ENCODE data around the gene ACTR3C. TPM values are rescaled to one million over a fixed set of nuclear protein-coding genes. Genes with fewer than 3 reads are reported as not detected.
A peak's percentile ranks its signal among the peaks of the same experiment; 100 is the strongest.
"Not testable (repeated sequence)": the region's sequence is repeated elsewhere in the genome, so short reads cannot be mapped to it uniquely, and the experiment has no call there.

Gene ACTR3C
- polyA plus RNA-seq, 6 donors from 2014 or later: 1.3 to 7.6 (median 6.2) TPM; not detected in 1

- DNase-seq: no peak
- no peaks in the 10 kb centered on the region for H3K27me3 Mint-ChIP-seq
- H3K36me3 Mint-ChIP-seq: peaks cover 0 to 8% of the 10 kb centered on the region in 2 donors
- peaks cover 0 to 8% (median 0%) of the 10 kb centered on the region in 3 donors for H3K4me1 Mint-ChIP-seq
- no peak overlapping the region for H3K4me3 Mint-ChIP-seq
- peaks cover 0 to 4% (median 0%) of the 10 kb centered on the region in 7 donors for H3K9me3 Mint-ChIP-seq
- no peak for ATAC-seq (ENCODE audit: low read depth in 2 of 2)
- no peak overlapping the region for H3K27ac Mint-ChIP-seq
Observed at GRCh38 chr7:150311711-150312110, 11.6 kb downstream of the ACTR3C start.

- no peak for ATAC-seq (ENCODE audit: low read depth in 2 of 2)
- H3K36me3 Mint-ChIP-seq: peaks cover 0 to 8% of the 10 kb centered on the region in 2 donors
- H3K4me3 Mint-ChIP-seq: no peak overlapping the region
- H3K27ac Mint-ChIP-seq: no peak overlapping the region
- peaks cover 0 to 8% (median 0%) of the 10 kb centered on the region in 3 donors for H3K4me1 Mint-ChIP-seq
- peaks cover 0 to 4% (median 0%) of the 10 kb centered on the region in 7 donors for H3K9me3 Mint-ChIP-seq
- no peak for DNase-seq
- no peaks in the 10 kb centered on the region for H3K27me3 Mint-ChIP-seq
Observed at GRCh38 chr7:150311146-150311545, 12.2 kb downstream of the ACTR3C start.

GRCh38 chr7:150308575-150308974 is 14.8 kb downstream of the ACTR3C start:
- Mint-ChIP-seq H3K27me3 (no peaks in the 10 kb centered on the region), H3K9me3 (peaks cover 0 to 4% (median 0%) of the 10 kb centered on the region in 7 donors), H3K27ac (no peak overlapping the region), H3K36me3 (peaks cover 0 to 8% of the 10 kb centered on the region in 2 donors), H3K4me1 (peaks cover 0 to 14% (median 0%) of the 10 kb centered on the region in 3 donors), H3K4me3 (peak overlapping the region in 1 of 8 donors; percentile 38)
- no peak for DNase-seq
- no peak for ATAC-seq (ENCODE audit: low read depth in 2 of 2)

GRCh38 chr7:150307904-150308303 is 15.4 kb downstream of the ACTR3C start:
- peaks cover 0 to 8% of the 10 kb centered on the region in 2 donors for H3K36me3 Mint-ChIP-seq
- H3K9me3 Mint-ChIP-seq: peaks cover 0 to 4% (median 0%) of the 10 kb centered on the region in 7 donors
- peaks cover 0 to 11% (median 0%) of the 10 kb centered on the region in 3 donors for H3K4me1 Mint-ChIP-seq
- no peak overlapping the region for H3K27ac Mint-ChIP-seq
- no peaks in the 10 kb centered on the region for H3K27me3 Mint-ChIP-seq
- ATAC-seq (ENCODE audit: low read depth in 2 of 2): no peak
- H3K4me3 Mint-ChIP-seq: no peak overlapping the region
- DNase-seq: no peak

- DNase-seq (no peak), ATAC-seq (ENCODE audit: low read depth in 2 of 2) (no peak)
- peaks cover 0 to 4% (median 0%) of the 10 kb centered on the region in 7 donors for H3K9me3 Mint-ChIP-seq
- no peaks in the 10 kb centered on the region for H3K27me3 Mint-ChIP-seq
- no peak overlapping the region for H3K4me3 Mint-ChIP-seq
- no peak overlapping the region for H3K27ac Mint-ChIP-seq
- H3K36me3 Mint-ChIP-seq: peaks cover 0 to 8% of the 10 kb centered on the region in 2 donors
- peaks cover 0 to 10% (median 0%) of the 10 kb centered on the region in 3 donors for H3K4me1 Mint-ChIP-seq
Observed at GRCh38 chr7:150307129-150307528, 16.2 kb downstream of the ACTR3C start.

GRCh38 chr7:150306377-150306776 is 17.0 kb downstream of the ACTR3C start:
- ATAC-seq (ENCODE audit: low read depth in 2 of 2); H3K4me3 Mint-ChIP-seq; H3K27me3 Mint-ChIP-seq; H3K27ac Mint-ChIP-seq; DNase-seq; H3K9me3 Mint-ChIP-seq; H3K36me3 Mint-ChIP-seq: not testable (repeated sequence)
- peaks cover 0 to 10% (median 0%) of the 10 kb centered on the region in 3 donors for H3K4me1 Mint-ChIP-seq

GRCh38 chr7:150305903-150306284 is 17.5 kb downstream of the ACTR3C start:
- H3K9me3 Mint-ChIP-seq; H3K4me3 Mint-ChIP-seq; ATAC-seq (ENCODE audit: low read depth in 2 of 2); H3K36me3 Mint-ChIP-seq; H3K27ac Mint-ChIP-seq; DNase-seq; H3K27me3 Mint-ChIP-seq: not testable (repeated sequence)
- H3K4me1 Mint-ChIP-seq: peaks cover 0 to 10% (median 0%) of the 10 kb centered on the region in 3 donors

- H3K4me3 Mint-ChIP-seq; H3K27me3 Mint-ChIP-seq; H3K9me3 Mint-ChIP-seq; DNase-seq; H3K36me3 Mint-ChIP-seq; ATAC-seq (ENCODE audit: low read depth in 2 of 2): not testable (repeated sequence)
- Mint-ChIP-seq H3K27ac (peak overlapping the region in 1 of 6 donors; percentile 4), H3K4me1 (peaks cover 0 to 10% (median 0%) of the 10 kb centered on the region in 3 donors)
Observed at GRCh38 chr7:150305259-150305902, 18.0 kb downstream of the ACTR3C start.

- H3K4me3 Mint-ChIP-seq; H3K27ac Mint-ChIP-seq; H3K9me3 Mint-ChIP-seq; ATAC-seq (ENCODE audit: low read depth in 2 of 2); DNase-seq; H3K36me3 Mint-ChIP-seq; H3K27me3 Mint-ChIP-seq: not testable (repeated sequence)
- peaks cover under 1 to 10% (median 4%) of the 10 kb centered on the region in 3 donors for H3K4me1 Mint-ChIP-seq
Observed at GRCh38 chr7:150304499-150305258, 18.7 kb downstream of the ACTR3C start.

GRCh38 chr7:150302908-150303310 is 20.4 kb downstream of the ACTR3C start:
- H3K27me3 Mint-ChIP-seq; H3K4me3 Mint-ChIP-seq; H3K9me3 Mint-ChIP-seq; ATAC-seq (ENCODE audit: low read depth in 2 of 2); H3K27ac Mint-ChIP-seq; H3K36me3 Mint-ChIP-seq; H3K4me1 Mint-ChIP-seq; DNase-seq: not testable (repeated sequence)

GRCh38 chr7:150297978-150298377 is 25.4 kb downstream of the ACTR3C start:
- H3K4me3 Mint-ChIP-seq; H3K36me3 Mint-ChIP-seq; H3K27me3 Mint-ChIP-seq; H3K9me3 Mint-ChIP-seq; DNase-seq; H3K4me1 Mint-ChIP-seq; ATAC-seq (ENCODE audit: low read depth in 2 of 2): not testable (repeated sequence)
- peak overlapping the region in 1 of 6 donors; percentile 27 for H3K27ac Mint-ChIP-seq

- not testable (repeated sequence) for ATAC-seq (ENCODE audit: low read depth in 2 of 2); H3K4me1 Mint-ChIP-seq; DNase-seq; H3K27me3 Mint-ChIP-seq; H3K9me3 Mint-ChIP-seq; H3K27ac Mint-ChIP-seq; H3K4me3 Mint-ChIP-seq; H3K36me3 Mint-ChIP-seq
Observed at GRCh38 chr7:150296802-150297201, 26.5 kb downstream of the ACTR3C start.

- H3K36me3 Mint-ChIP-seq; H3K4me3 Mint-ChIP-seq; DNase-seq; ATAC-seq (ENCODE audit: low read depth in 2 of 2); H3K4me1 Mint-ChIP-seq; H3K27ac Mint-ChIP-seq; H3K9me3 Mint-ChIP-seq; H3K27me3 Mint-ChIP-seq: not testable (repeated sequence)
Observed at GRCh38 chr7:150295614-150296013, 27.7 kb downstream of the ACTR3C start.

- not testable (repeated sequence) for DNase-seq; H3K4me1 Mint-ChIP-seq; H3K36me3 Mint-ChIP-seq; H3K9me3 Mint-ChIP-seq; H3K27me3 Mint-ChIP-seq; H3K4me3 Mint-ChIP-seq; ATAC-seq (ENCODE audit: low read depth in 2 of 2)
- H3K27ac Mint-ChIP-seq: peak overlapping the region in 1 of 6 donors; percentile 52
Observed at GRCh38 chr7:150295027-150295426, 28.3 kb downstream of the ACTR3C start.

All from naive B cell (primary cell).